ENCODE data around the gene HLCS.

HLCS gene

GRCh38 chr21:36747041-36747814, 219.2 kb downstream of the HLCS start:
- no peak for TF ChIP-seq CTCF (IDR thresholded peaks at IDR 0.05)
- Histone ChIP-seq H3K27ac (no peak overlapping the region), H3K4me3 (ENCODE audit: low read depth in 1 of 2, low read length in 1 of 2) (no peak overlapping the region), H3K27me3 (peaks cover 93% of the 10 kb centered on the region), H3K9me3 (no peaks in the 10 kb centered on the region), H3K36me3 (no peaks in the 10 kb centered on the region), H3K4me1 (ENCODE audit: control insufficient read depth in 1 of 2, insufficient read depth in 1 of 2, low read depth in 1 of 2, low read length in 1 of 2) (no peaks in the 10 kb centered on the region)

GRCh38 chr21:36745459-36745858, 221.0 kb downstream of the HLCS start:
- Histone ChIP-seq H3K4me1 (ENCODE audit: control insufficient read depth in 1 of 2, insufficient read depth in 1 of 2, low read depth in 1 of 2, low read length in 1 of 2) (no peaks in the 10 kb centered on the region), H3K27ac (no peak overlapping the region), H3K36me3 (no peaks in the 10 kb centered on the region), H3K27me3 (peaks cover 92% of the 10 kb centered on the region), H3K9me3 (no peaks in the 10 kb centered on the region), H3K4me3 (ENCODE audit: low read depth in 1 of 2, low read length in 1 of 2) (no peak overlapping the region)
- no peak for TF ChIP-seq CTCF (IDR thresholded peaks at IDR 0.05)

GRCh38 chr21:36744560-36745231, 221.8 kb downstream of the HLCS start:
- Histone ChIP-seq H3K9me3 (no peaks in the 10 kb centered on the region), H3K36me3 (no peaks in the 10 kb centered on the region), H3K4me3 (ENCODE audit: low read depth in 1 of 2, low read length in 1 of 2) (no peak overlapping the region), H3K27ac (no peak overlapping the region), H3K27me3 (peaks cover 88% of the 10 kb centered on the region), H3K4me1 (ENCODE audit: control insufficient read depth in 1 of 2, insufficient read depth in 1 of 2, low read depth in 1 of 2, low read length in 1 of 2) (no peaks in the 10 kb centered on the region)
- TF ChIP-seq CTCF (IDR thresholded peaks at IDR 0.05) = no peak

- Histone ChIP-seq H3K27ac (no peak overlapping the region), H3K36me3 (no peaks in the 10 kb centered on the region), H3K27me3 (peaks cover 87% of the 10 kb centered on the region), H3K4me3 (ENCODE audit: low read depth in 1 of 2, low read length in 1 of 2) (no peak overlapping the region), H3K4me1 (ENCODE audit: control insufficient read depth in 1 of 2, insufficient read depth in 1 of 2, low read depth in 1 of 2, low read length in 1 of 2) (no peaks in the 10 kb centered on the region), H3K9me3 (no peaks in the 10 kb centered on the region)
- TF ChIP-seq CTCF (IDR thresholded peaks at IDR 0.05) = no peak
Measured at GRCh38 chr21:36744190-36744559, 222.3 kb downstream of the HLCS start.

GRCh38 chr21:36743446-36743845, 223.0 kb downstream of the HLCS start:
- Histone ChIP-seq H3K9me3 (no peaks in the 10 kb centered on the region), H3K4me3 (ENCODE audit: low read depth in 1 of 2, low read length in 1 of 2) (no peak overlapping the region), H3K4me1 (ENCODE audit: control insufficient read depth in 1 of 2, insufficient read depth in 1 of 2, low read depth in 1 of 2, low read length in 1 of 2) (no peaks in the 10 kb centered on the region), H3K27me3 (peaks cover 84% of the 10 kb centered on the region), H3K36me3 (no peaks in the 10 kb centered on the region), H3K27ac (no peak overlapping the region)
- TF ChIP-seq CTCF (IDR thresholded peaks at IDR 0.05) = no peak
